Measurements from ENCODE around the gene ZNF112.

- TF ChIP-seq, protein P1, sequence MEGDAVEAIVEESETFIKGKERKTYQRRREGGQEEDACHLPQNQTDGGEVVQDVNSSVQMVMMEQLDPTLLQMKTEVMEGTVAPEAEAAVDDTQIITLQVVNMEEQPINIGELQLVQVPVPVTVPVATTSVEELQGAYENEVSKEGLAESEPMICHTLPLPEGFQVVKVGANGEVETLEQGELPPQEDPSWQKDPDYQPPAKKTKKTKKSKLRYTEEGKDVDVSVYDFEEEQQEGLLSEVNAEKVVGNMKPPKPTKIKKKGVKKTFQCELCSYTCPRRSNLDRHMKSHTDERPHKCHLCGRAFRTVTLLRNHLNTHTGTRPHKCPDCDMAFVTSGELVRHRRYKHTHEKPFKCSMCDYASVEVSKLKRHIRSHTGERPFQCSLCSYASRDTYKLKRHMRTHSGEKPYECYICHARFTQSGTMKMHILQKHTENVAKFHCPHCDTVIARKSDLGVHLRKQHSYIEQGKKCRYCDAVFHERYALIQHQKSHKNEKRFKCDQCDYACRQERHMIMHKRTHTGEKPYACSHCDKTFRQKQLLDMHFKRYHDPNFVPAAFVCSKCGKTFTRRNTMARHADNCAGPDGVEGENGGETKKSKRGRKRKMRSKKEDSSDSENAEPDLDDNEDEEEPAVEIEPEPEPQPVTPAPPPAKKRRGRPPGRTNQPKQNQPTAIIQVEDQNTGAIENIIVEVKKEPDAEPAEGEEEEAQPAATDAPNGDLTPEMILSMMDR (conservative IDR thresholded peaks at IDR 0.05), result no peak
- TF ChIP-seq EZH2 (IDR thresholded peaks at IDR 0.05; ENCODE audit: low read depth), result no peak
Observed at GRCh38 chr19:44284968-44285367, 71.5 kb downstream of the ZNF112 start.

All from PC-9 (cell line).